NCI-H2029 (cell line): ENCODE measurements around the gene ZNRD2.
"Not testable (repeated sequence)": the region's sequence is repeated elsewhere in the genome, so short reads cannot be mapped to it uniquely, and the experiment has no call there.

ENCODE experiments used
- DNase-seq: peaks from one replicate; lab custom pipeline; 2025; lab: John Stamatoyannopoulos, UW

Gene ZNRD2

GRCh38 chr11:65555693-65556231, 14.5 kb upstream of the ZNRD2 start:
- no peak for DNase-seq

DNA sequence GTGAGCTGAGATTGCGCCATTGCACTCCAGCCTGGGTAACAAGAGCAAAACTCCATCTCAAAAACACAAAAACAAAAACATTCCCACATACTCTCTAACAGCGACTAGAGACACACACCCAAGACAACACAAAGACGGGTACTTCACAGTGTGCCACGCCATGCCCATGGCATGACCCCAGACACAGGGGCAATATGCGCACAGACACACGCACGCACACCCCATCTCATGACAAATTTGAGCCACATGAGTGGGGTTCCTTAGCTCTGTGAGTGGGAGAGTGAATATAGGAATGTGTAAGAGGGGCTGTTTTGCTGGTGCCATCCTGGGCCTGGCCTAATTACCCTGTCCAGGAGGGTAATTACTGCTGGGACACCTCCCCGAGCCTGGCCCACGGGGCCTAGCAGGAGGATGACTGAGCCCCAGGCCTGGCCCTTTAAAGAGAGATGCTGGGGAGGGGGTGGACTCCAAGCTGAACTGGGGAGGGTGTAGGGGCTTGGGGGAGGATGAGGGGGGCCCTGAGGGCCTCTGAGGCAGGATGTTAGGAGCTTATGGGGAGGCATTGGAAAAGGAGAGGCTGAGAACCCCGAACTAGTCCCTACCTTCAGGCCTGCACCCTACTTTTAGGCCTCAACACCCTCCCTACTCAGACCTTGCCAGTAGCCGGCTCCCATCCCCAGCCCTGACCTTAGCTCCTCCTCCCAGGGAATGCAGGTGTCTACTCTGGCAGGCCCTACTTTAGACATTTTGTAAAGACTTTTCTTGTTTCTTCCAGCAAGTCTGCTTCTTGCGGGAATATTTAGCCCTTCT, 13.6 kb upstream of the ZNRD2 start:
- DNase-seq, result no peak

- no peak for DNase-seq
Observed at GRCh38 chr11:65557280-65558001, 12.8 kb upstream of the ZNRD2 start.

DNA sequence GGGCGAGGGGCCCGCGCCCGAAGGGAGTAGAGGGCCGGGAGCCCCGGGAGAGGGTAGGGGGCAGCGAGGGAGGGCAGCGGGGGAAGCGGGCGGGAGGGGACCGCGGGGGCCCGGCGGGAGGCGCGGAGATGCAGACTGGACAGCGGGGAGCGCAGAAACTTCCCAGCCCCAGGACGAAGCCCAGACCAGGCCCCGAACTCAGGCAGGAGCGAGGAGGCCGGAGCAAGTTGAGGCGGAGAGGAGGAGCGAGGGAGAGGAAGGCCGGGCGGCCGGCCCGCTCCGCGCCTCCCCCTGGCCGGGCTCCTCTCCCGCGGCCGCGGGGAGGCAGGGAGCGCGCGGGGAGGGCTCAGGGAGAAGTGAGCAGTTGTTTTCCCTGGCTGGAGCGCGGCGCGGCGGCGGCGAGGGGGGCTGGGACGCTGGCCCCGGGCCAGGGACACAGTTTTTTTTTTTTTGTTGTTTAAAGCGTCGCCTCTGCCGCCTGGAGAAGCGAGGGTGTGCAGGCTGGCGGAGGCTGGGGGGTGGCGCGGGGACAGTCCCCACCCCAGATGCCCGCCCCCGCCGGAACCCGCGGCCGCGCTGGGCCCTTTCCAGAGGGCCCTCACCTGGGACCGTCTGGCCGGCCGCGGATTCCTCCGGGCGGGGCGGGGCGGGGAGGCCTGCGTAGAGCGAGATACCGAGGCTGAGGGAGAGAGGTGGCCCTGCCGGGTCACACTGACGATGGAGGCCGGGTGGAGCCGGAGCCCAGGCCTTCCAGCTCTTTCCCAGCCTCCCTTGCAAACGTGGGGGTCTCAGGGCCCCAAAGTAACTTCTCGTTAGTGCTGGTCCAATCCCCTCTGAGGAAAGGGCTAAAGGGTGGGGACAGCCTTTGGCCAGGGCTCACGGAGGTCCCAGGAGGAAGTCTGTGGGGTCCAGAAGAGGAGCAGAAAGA, 12.0 kb upstream of the ZNRD2 start, which contains the start of gene LTBP3:
Gene LTBP3, minus strand, starts transcription at position 358 of the 928 bp plus-strand sequence. CDS start 400 bp downstream, outside the sequence.
- DNase-seq, result peak; percentile 45

- DNase-seq, result no peak
Observed at GRCh38 chr11:65558930-65559509, 11.3 kb upstream of the ZNRD2 start.

GRCh38 chr11:65559535-65559934, 10.7 kb upstream of the ZNRD2 start:
- DNase-seq, result no peak

- DNase-seq, result peak; percentile 89
Observed at GRCh38 chr11:65559951-65560537, 10.2 kb upstream of the ZNRD2 start.

DNA sequence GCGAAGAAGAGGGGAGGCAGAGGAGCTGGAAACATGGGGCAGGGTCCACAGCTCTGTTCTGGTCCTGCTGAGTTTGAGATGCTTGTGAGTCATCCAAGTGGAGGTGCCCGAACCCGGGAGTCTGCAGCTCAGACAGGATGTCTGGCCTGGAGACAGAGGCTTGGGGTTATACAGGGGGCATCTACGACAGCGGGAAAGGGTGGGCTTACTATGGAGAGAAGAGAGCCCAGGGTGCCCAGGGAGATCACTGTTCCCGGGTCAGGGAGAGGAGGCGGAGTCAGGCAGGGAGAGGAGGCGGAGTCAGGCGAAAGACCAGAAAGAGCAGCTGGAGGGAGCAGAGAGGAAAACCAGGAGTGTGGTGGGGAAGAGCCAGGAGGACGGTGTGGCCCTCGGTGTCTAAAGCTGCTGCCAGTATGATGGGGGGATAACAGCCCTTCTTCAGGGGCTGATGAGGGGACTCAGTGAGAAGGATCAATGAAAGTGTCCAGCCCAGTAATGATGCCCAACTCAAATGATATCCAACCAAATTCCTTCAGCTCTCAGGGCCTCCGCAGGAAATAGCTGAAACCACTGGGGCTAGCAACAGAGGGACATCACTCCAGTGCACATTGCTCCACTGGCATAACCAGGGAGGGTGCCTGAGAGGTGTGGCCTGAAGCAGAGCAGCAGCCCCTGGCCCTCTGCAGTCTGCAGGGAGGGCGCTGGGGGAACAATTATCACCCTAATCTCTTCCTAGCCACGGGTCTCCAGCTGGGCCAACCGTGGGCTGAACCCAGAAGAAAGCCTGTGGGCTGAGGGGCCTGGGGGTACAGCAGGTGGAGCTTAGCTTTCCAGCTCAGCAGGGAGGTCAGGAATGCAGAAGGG, 9.5 kb upstream of the ZNRD2 start:
- DNase-seq, result peak; percentile 48

DNA sequence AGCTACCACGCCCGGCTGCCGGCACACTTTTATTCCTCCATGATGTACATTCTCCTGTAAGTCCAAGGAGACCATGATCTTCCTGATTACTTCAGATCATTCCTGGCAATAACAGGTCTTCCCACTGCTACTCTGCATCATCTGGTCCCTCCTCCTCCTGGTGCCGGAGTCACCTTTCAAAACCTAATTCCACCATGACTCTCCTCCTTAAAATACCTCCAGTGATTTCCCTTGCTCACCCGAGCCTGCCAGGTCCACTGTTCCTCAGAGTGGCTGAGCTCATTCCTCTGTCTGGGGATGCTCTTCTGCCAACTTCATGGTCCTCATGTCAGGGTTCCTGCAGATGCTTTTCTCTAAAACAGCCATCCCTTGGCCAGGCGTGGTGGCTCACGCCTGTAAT, 8.3 kb upstream of the ZNRD2 start:
- DNase-seq, result no peak

- no peak for DNase-seq
Observed at GRCh38 chr11:65562788-65563187, 7.5 kb upstream of the ZNRD2 start.

DNA sequence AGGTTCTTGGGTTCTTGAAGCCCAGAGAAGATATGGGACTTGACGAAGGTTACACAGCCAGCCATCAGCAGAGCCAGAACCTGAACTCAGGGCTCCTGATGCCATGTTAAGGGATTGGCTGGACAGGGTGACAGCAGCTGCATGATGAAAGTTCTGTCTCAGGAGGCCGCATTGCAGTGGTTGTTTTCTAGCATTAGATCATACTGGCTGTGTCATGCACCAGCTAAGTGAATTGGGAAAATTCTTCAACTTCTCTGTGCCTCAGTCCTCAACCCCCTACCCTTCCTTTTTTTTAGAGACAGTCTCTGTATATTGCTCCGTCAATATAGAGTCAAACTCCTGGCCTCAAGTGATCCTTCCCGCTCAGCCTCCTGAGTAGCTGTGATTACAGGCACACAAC, 6.7 kb upstream of the ZNRD2 start:
- DNase-seq, result no peak

DNA sequence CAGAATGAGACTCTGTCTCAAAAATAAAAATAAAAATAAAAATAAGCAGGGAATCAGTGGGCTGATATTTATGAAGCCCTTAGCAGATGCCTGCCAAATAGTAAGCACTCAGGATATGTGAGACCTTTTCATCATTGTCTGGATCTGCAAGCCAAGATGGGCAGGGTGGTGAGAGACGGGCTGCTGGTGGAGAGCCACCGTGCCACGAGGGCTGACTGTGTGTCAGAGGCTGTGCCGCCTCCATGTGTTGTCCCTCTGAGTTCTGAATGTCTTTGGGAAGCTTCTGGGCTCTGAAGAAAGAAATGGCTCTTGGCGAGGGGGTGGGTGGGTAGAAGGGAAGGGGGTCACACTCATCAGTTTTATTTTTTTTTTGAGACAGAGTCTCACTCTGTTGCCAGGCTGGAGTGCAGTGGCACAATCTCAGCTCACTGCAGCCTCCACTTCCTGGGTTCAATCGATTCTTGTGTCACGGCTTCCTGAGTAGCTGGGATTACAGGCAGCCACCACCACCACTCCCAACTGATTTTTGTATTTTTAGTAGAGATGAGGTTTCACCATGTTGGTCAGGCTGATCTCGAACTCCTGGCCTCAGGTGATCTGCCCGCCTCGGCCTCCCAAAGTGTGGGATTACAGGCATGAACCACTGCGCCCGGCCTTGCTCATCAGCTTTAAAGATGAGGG, 5.3 kb upstream of the ZNRD2 start:
- DNase-seq, result not testable (repeated sequence)

DNA sequence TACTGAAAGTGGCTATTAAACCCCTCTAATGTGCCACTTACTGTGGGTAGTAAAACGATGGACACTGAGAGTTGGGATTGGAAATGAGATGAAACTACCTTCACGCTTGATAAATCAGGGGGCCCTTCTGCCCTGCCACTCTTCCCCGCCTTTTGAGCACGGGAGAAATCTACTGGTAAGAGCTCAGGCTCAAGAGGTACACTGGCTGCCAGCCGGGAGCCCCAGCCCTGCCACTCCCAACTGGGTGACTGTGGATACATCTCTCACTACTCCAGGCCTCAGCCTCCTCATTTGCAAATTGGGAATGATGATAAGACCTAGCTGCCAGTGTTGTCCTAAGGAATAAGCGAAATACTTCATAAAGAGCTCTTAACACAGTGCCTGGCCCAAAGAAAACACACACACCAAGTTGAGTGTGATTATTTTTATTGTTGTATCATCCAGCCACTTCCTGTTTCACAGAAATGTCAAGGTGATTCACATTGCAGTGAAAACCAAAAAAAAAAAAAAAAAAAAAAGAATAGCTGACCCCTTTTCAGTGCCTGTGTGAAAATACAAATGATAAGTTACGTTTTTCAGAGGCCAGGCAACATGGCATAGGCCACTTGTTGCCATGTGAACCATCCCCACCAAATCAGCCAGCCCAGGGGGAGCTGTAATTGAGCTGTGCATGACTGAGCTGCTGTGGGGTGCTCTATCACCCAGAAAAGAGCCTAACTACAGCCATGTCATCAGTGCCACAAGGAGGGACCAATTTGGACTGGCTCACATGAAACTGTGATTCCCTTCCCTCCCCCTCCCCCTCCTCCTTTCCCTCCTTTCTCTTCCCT, 4.4 kb upstream of the ZNRD2 start:
- no peak for DNase-seq

DNA sequence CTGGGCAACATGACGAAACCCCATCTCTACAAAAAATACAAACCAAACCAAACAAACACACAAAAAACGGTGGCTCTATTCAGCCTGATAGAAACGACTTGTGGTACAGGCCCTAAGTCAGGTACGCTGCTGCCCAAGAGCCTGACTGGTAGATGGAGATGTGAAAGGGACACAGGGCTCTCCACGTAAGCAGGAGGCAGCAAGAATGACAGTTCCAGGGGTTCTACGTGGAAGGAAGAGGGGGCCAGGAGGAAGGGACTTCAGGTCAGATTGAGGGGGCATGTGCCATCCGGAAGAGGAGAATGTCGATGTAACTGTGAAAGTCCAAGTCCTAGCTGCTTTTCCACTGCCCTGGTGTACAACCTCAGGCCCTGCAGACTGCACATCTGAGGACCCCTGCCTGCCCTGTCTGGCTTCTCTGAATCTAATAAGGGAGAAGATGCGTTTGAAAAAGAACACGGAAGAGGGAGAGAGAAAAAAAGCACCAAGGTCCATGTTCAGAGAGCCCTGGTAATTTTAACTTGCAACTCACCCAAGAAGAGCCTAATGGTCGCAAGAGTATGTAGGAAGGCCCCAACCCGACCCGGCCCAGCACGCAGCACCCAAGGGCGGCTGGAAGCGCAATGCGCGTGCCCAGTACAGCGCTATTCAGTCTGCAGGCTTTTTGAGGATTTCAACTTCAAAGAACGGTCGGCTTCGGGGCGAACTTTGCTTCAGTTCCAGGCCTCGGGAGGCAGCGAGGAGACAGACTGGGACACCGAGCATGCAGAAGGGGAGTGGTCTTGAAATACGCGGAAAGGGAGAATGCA, 909 bp upstream of the ZNRD2 start:
- DNase-seq, result no peak

DNA sequence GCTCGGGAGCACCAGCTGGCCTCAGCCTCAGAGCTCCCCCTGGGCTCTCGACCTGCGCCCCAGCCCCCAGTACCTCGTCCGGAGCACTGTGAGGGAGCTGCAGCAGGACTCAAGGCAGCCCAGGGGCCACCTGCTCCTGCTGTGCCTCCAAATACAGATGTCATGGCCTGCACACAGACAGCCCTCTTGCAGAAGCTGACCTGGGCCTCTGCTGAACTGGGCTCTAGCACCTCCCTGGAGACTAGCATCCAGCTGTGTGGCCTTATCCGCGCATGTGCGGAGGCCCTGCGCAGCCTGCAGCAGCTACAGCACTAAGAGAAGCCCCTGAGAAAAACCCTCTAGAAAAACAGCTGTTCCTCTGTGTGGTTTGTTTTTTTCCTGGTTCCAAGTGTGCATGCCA, 1.1 kb downstream of the ZNRD2 start:
- DNase-seq, result no peak

DNA sequence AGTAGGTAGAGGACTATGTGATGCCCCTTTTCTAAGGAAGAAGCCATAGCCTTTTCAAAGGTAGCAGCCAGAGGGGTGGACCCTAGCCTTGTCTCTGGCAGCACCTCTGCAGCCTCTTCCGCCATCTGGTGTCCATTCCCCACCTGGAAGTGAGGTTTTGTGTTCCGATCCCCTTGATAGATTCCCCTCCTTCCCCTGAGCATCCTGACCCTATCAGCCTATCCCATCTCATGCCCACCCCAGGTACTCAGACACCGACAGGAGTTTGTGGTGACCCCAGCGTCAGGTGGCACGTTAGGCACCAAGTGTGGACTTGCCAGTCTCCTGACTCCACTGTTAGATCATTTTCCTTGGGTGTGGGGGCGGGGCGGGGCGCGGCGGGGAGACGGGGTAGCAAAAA, 1.7 kb downstream of the ZNRD2 start:
- DNase-seq, result no peak

GRCh38 chr11:65572356-65573051, 2.2 kb downstream of the ZNRD2 start, which contains the start of gene FAM89B:
Gene FAM89B (plus strand): TSS chr11:65572538. CDS start chr11:65572670, 132 bp downstream.
- peak; percentile 71 for DNase-seq
